ENCODE data around the gene GOLGB1.

GRCh38 chr3:121629601-121630000, 119.9 kb downstream of the GOLGB1 start:
- no peak for TF ChIP-seq CTCF (IDR thresholded peaks at IDR 0.05)
- no peak for TF ChIP-seq POLR2A (IDR thresholded peaks at IDR 0.05)

All from testis (tissue), 2 donors.